Hematopoietic multipotent progenitor cell treated with erythropoietin and hydrocortisone succinate and interleukin-3 and kit ligand, for 4 days (in vitro differentiated cells): ENCODE data around the gene COMP.
A peak's percentile ranks its signal among the peaks of the same experiment; 100 is the strongest.

Source experiments
- DNase-seq: peaks from one replicate; pipeline ENCODE4 v3.0.0-alpha.2; 2015

Gene COMP

DNA sequence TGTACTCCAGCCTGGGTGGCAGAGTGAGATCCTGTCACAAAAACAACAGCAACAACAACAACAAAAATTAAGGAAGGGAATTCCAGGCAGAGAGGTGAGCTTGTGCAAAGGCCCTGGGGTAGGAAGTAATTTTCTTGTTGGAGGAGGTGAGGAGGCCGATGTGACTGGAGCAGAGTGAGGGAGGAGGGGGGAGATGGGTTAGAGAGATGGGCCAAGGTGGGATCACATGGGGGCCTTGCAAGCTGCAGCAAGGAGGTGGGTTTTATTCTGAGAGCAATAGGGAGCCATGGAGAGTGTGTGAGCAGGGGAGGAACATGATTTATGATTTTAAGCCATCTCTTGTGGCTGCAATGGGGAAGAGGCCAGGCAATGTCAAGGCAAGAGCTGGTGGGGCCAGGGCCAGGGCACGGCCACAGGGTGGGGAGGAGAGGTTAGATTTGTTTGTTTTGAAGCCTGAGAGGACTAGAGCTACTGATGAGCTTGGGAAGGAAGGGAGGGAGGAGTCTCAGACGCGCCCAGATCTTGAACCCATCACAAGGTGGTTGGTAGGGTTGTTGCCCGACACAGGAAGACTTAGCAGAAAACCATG lies 12.5 kb upstream of the COMP start:
- DNase-seq = no peak

DNA sequence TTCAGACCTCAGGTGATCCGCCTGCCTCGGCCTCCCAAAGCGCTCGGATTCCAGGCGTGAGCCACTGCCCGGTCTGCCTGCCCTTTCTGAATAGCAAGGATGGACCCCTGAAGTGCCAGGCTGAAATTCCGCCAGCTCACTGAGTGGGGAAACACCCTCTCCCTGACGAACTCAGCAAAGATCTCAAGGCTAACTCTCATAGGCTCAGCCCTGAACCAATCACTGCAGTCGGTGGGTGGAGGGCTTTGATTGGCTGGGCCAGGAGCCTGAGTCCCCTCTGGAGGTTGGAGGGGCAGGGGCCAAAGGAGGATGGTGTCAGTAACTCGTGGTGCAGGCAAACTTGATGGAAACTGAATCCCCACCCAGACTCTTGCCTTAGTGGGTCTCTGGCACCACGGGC lies 11.2 kb upstream of the COMP start:
- DNase-seq = no peak

DNA sequence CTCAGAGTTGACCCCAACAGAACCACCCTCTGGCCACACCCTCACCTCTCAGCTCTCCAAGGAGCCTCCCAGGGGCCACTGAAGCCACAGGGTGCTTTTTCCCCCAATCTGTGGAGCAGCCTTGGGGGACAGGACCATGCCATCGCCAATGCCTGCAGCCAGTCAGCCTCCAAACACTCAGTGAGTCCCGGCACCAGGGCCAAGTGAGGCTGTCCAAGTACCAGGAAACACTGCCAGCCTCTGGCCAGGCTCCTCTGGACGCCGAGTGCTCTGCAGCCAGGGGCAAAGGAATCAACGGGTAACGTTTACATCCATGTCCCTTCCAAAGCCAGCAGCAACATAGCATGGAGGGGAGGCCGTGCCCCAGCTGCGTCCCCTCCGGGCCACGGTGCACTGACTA lies 9.5 kb upstream of the COMP start:
- DNase-seq = no peak

- DNase-seq = no peak
Measured at GRCh38 chr19:18800079-18800478, 9.0 kb upstream of the COMP start.

DNA sequence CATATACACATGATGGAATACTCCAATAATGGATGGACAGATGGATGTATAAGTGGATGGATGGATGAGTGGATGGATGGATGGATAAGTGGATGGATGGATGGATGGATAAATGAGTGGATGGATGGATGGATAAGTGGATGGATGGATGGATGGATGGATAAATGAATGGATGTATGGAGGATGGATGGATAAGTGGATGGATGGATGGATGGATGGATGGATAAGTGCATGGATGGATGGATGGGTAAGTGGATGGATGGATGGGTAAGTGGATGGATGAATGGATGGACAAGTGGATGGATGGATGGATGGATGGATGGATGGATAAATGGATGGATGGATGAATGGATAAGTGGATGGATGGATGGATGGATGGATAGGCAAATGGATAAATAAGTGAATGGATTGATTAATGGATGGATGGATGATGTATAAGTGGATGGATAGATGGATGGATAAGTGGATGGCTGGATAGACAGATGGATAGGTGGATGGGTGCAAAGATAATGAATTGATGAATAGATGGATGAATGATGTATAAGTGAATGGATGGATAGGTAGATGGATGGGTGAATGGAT lies 8.4 kb upstream of the COMP start:
- no peak for DNase-seq

DNA sequence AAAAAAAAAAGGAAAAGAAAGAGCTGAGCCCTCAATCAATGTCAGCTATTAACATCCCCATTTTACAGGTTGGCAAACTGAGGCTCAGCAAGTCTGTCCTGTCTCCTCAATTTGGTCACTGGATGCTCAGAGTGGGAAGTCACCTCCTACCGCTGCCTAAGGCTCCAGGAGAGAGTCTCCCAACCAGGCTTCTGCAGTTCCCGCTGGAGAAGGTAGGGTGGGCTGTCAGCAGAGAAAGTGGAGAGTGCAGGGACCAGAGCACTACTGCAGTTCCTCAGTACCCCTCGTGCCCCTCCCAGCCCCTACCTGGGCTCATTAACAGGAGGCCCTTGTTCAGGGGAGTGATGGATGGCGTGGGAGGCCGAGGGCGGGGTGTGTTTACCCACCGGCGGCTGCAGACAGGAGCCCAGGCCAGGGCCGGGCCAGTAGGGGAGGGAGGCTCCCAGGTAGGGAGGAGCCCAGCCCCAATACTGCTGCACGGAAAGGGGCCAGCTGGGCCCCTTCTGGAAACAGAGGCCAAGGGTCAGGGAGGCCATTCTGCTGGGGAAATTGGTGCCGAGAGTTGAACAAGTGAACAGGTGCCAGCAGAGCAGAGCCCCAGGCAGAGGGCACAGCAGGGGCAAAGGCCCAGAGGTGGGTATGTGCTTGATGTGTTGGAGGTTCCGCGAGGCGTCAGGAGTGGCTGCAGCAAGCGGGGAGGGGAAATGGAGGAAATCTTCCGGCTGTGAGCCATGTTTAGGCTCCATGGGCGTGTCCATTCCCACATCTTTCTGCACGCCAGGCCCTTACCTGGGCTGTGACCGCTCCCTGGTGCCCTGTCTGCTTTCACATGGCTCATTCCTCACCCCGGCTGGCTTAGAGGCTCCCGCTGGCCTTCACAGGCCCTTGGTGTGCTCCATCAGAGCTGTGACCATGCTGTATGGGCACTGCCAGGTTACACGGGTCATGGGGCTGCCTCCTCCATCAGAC lies 7.6 kb upstream of the COMP start:
- no peak for DNase-seq

GRCh38 chr19:18796239-18796638 lies 5.1 kb upstream of the COMP start:
- no peak for DNase-seq

GRCh38 chr19:18795540-18795939 lies 4.4 kb upstream of the COMP start:
- DNase-seq = peak; percentile 26

DNA sequence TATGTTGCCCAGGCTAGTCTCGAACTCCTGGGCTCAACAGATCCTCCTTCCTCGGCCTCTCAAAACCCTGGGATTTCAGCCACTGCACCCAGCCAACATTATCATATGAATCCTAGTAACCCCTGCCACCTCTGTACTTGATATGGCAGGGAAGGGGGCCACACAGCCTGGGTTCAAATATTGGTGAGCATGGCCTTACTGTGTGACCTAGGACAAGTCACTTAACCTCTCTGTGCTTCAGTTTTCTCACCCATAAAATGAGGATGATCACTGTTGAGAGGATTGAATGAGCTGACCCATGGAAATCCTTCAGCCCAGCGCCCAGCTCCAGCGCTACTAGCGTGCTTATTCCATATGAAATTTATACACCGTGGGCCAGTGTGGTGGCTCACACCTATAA lies 3.6 kb upstream of the COMP start:
- DNase-seq = no peak

DNA sequence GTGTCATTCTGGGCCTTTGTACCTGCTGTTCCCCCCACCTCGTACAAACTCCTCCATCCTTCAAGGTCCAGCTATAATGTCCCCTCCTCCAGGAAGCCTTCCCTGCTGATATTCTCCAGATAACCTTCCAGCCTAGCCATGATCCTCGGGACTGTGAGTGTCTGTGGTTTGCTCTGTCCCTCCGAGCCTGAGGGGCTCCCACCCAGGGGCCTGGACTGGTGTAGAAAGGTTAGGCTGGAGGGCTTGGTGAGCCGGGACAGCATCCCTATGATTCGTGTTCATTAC lies 2.9 kb upstream of the COMP start:
- no peak for DNase-seq

- DNase-seq = no peak
Measured at GRCh38 chr19:18793144-18794028, 2.3 kb upstream of the COMP start.

- DNase-seq = no peak
Measured at GRCh38 chr19:18792661-18793060, 1.6 kb upstream of the COMP start.

GRCh38 chr19:18791315-18791678 lies 192 bp upstream of the COMP start:
- DNase-seq = no peak

DNA sequence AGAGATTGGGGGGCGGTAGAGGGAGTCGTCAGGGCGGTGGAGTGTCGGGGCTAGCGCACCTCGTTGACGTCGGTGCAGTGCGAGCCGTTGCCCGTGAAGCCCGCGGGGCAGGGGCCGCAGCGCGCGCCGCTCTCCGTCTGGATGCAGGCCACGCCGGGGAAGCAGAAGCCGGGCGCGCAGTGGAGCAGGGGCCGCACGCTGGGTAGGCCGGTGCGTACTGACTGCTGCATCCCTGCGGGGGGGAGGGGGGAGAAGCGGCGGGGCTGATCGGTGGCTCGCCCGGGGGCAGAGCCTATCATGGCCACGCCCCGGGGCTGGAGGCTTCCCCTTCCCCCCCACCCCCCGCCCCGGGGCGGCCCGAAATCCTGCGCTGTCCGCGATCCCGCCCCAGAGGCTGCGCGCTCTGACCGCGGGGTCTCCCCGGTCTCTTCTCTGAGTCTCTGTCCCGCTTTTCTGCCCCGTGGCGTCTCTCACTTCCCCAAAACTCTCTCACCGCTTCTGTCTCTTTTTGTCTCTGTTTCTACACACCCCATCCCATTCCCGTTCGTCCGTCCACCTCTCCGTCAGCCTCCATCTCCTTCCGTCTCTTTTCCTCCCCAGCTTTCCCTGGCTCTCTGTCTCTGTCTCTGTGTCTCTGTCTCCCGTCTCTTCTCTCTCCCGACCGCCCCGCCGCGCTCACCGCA lies 1.1 kb downstream of the COMP start:
- peak; percentile 57 for DNase-seq

GRCh38 chr19:18789422-18789869 lies 1.7 kb downstream of the COMP start:
- no peak for DNase-seq

DNA sequence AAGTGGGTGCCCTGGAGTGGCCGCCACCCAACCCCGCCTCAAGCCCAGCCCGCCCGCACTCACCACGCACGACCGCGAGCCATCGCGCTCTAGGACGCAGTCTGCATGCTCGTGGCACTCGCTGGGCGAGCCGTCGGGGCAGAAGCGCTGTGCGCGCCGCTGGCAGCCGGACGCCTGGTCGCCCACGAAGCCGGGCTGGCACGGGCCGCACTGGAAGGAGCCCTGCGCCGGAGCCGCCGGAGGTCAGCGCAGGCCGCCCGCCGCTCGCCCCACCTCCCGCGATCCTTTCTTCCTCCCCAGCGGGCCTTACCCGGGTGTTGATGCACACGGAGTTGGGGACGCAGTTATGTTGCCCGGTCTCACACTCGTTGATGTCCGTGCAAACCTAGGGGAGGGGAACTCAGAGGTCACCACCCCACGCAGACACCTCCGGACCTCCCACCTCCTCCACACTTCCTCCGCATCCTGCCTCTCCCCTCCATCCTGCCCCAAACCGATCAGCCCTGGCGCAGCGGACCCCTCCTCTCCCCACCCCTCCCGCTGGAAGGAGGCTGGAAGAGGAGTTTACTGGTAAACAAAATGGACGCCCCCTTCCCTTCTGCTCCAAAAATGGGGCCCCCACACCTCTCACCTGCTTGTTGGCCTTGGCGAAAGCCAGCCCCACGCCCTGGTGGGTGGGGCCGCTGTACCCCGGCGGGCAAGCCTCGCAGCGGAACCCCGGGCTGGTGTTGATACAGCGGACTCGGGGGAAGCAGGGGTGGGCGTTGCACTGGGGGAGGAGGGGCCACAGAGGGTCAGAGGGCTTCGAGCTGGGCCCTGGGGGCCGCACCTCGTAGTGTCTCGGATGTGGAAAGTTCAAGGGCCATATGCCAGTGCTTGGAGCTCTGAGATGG lies 2.3 kb downstream of the COMP start:
- peak; percentile 26 for DNase-seq

- DNase-seq = peak; percentile 92
Measured at GRCh38 chr19:18785179-18786124, 5.7 kb downstream of the COMP start.

DNA sequence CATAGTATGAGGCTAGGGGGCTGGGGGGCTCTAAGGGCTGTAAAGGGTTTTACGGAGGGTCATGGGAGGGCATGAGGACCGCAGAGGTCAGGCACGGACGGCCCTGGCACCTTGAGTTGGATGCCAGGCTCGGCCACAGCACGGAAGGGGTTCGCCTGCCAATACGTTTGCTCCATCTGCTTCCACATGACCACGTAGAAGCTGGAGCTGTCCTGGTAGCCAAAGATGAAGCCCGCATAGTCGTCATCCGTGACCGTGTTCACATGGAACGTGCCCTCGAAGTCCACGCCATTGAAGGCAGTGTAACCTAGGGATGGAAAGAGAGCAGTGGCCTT lies 6.4 kb downstream of the COMP start:
- no peak for DNase-seq

DNA sequence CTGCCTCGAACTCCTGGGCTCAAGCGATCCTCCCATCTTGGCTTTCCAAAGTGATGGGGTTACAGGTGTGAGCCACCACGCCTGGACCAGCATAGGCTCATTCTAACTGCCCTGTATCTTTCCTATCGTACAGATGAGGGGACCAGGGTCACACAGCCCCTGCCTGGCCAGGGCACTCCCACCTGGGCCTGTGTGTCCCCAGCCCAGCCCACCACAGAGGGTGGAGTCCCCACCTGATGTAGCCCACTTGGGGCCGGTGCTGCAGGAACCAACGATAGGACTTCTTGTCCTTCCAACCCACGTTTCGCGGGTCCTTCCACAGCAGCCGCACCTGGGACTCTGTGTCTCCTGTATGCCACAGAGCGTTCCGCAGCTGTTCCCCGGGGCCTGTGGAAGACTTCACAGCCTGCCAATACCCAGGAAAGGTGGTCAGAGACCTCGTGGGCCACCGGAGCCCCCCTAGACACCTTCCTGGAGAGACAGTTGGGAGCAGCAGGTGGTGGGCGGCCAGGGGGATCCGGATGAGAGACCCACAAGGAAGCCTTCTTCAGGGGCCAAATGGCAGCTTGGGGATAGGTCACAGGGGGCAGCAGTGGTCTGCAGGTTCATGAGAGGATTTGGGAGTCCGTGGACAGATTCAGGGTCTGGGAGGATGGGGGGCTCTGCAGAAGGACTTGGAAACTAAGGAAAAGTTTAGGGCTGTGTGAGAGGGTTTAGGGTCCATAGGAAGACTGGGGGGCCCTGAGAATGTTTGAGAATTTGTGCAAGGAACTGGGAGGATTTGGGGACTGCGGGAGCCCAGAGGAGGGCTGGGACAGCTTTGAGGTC lies 6.9 kb downstream of the COMP start:
- no peak for DNase-seq
